ENCODE data around the gene MAP7. TPM values are rescaled to one million over a fixed set of nuclear protein-coding genes. Genes with fewer than 3 reads are reported as not detected.

MAP7 gene
- total RNA-seq, 2 experiments from 2014 or later: 0.78 to 1.0 TPM

GRCh38 chr6:136370988-136371728, 179.1 kb downstream of the MAP7 start:
- H3K36me3 Mint-ChIP-seq: no peaks in the 10 kb centered on the region
- H3K4me1 Mint-ChIP-seq: no peaks in the 10 kb centered on the region
- no peak overlapping the region for H3K27ac Mint-ChIP-seq
- no peak for DNase-seq
- H3K9me3 Mint-ChIP-seq: no peaks in the 10 kb centered on the region
- no peak overlapping the region for H3K4me3 Mint-ChIP-seq
- H3K27me3 Mint-ChIP-seq: peaks cover 3% of the 10 kb centered on the region

- Mint-ChIP-seq H3K9me3 (no peaks in the 10 kb centered on the region), H3K4me1 (peaks cover 6% of the 10 kb centered on the region), H3K27me3 (peaks cover 3% of the 10 kb centered on the region), H3K27ac (no peak overlapping the region), H3K4me3 (peak overlapping the region; percentile 50), H3K36me3 (no peaks in the 10 kb centered on the region)
- DNase-seq: peak; percentile 15
These were observed 184.4 kb downstream of the MAP7 start for GRCh38 chr6:136365776-136366354.

- Mint-ChIP-seq H3K4me1 (peaks cover 6% of the 10 kb centered on the region), H3K36me3 (no peaks in the 10 kb centered on the region), H3K27me3 (peaks cover 3% of the 10 kb centered on the region), H3K4me3 (no peak overlapping the region), H3K27ac (no peak overlapping the region), H3K9me3 (no peaks in the 10 kb centered on the region)
- DNase-seq: no peak
These were observed 187.5 kb downstream of the MAP7 start for GRCh38 chr6:136362421-136363356.

- no peaks in the 10 kb centered on the region for H3K36me3 Mint-ChIP-seq
- H3K4me1 Mint-ChIP-seq: peaks cover 6% of the 10 kb centered on the region
- no peak for DNase-seq
- no peaks in the 10 kb centered on the region for H3K9me3 Mint-ChIP-seq
- peaks cover 3% of the 10 kb centered on the region for H3K27me3 Mint-ChIP-seq
- H3K4me3 Mint-ChIP-seq: no peak overlapping the region
- no peak overlapping the region for H3K27ac Mint-ChIP-seq
These were observed 188.4 kb downstream of the MAP7 start for GRCh38 chr6:136361787-136362186.

- Mint-ChIP-seq H3K4me3 (no peak overlapping the region), H3K27me3 (peaks cover under 1% of the 10 kb centered on the region), H3K4me1 (peaks cover 2% of the 10 kb centered on the region), H3K36me3 (no peaks in the 10 kb centered on the region), H3K9me3 (no peaks in the 10 kb centered on the region), H3K27ac (no peak overlapping the region)
- no peak for DNase-seq
These were observed 189.4 kb downstream of the MAP7 start for GRCh38 chr6:136360783-136361182.

GRCh38 chr6:136359851-136360250, 190.4 kb downstream of the MAP7 start:
- Mint-ChIP-seq H3K9me3 (no peaks in the 10 kb centered on the region), H3K4me1 (no peaks in the 10 kb centered on the region), H3K27me3 (no peaks in the 10 kb centered on the region), H3K4me3 (no peak overlapping the region), H3K27ac (no peak overlapping the region), H3K36me3 (no peaks in the 10 kb centered on the region)
- DNase-seq: no peak

- Mint-ChIP-seq H3K27ac (no peak overlapping the region), H3K36me3 (no peaks in the 10 kb centered on the region), H3K9me3 (no peaks in the 10 kb centered on the region), H3K4me3 (no peak overlapping the region), H3K27me3 (peaks cover 9% of the 10 kb centered on the region), H3K4me1 (no peaks in the 10 kb centered on the region)
- DNase-seq: no peak
These were observed 198.6 kb downstream of the MAP7 start for GRCh38 chr6:136351518-136352110.

GRCh38 chr6:136350914-136351313, 199.3 kb downstream of the MAP7 start:
- H3K4me1 Mint-ChIP-seq: no peaks in the 10 kb centered on the region
- H3K27me3 Mint-ChIP-seq: peaks cover 9% of the 10 kb centered on the region
- H3K4me3 Mint-ChIP-seq: no peak overlapping the region
- H3K36me3 Mint-ChIP-seq: no peaks in the 10 kb centered on the region
- DNase-seq: no peak
- H3K9me3 Mint-ChIP-seq: no peaks in the 10 kb centered on the region
- H3K27ac Mint-ChIP-seq: no peak overlapping the region

GRCh38 chr6:136347847-136348246, 202.4 kb downstream of the MAP7 start:
- Mint-ChIP-seq H3K4me3 (no peak overlapping the region), H3K4me1 (no peaks in the 10 kb centered on the region), H3K36me3 (no peaks in the 10 kb centered on the region), H3K9me3 (no peaks in the 10 kb centered on the region), H3K27me3 (peaks cover 9% of the 10 kb centered on the region), H3K27ac (no peak overlapping the region)
- no peak for DNase-seq

- Mint-ChIP-seq H3K36me3 (no peaks in the 10 kb centered on the region), H3K9me3 (no peaks in the 10 kb centered on the region), H3K4me1 (no peaks in the 10 kb centered on the region), H3K27ac (no peak overlapping the region), H3K4me3 (no peak overlapping the region), H3K27me3 (peaks cover 8% of the 10 kb centered on the region)
- no peak for DNase-seq
These were observed 205.1 kb downstream of the MAP7 start for GRCh38 chr6:136345145-136345544.

GRCh38 chr6:136344420-136344819, 205.8 kb downstream of the MAP7 start:
- peaks cover 1% of the 10 kb centered on the region for H3K27me3 Mint-ChIP-seq
- no peaks in the 10 kb centered on the region for H3K36me3 Mint-ChIP-seq
- no peaks in the 10 kb centered on the region for H3K4me1 Mint-ChIP-seq
- no peak overlapping the region for H3K27ac Mint-ChIP-seq
- H3K9me3 Mint-ChIP-seq: no peaks in the 10 kb centered on the region
- DNase-seq: no peak
- no peak overlapping the region for H3K4me3 Mint-ChIP-seq

- Mint-ChIP-seq H3K9me3 (no peaks in the 10 kb centered on the region), H3K4me3 (no peak overlapping the region), H3K27ac (no peak overlapping the region), H3K27me3 (no peaks in the 10 kb centered on the region), H3K36me3 (no peaks in the 10 kb centered on the region), H3K4me1 (no peaks in the 10 kb centered on the region)
- DNase-seq: no peak
These were observed 206.5 kb downstream of the MAP7 start for GRCh38 chr6:136343700-136344099.

GRCh38 chr6:136343275-136343674, 206.9 kb downstream of the MAP7 start:
- H3K9me3 Mint-ChIP-seq: no peaks in the 10 kb centered on the region
- no peaks in the 10 kb centered on the region for H3K36me3 Mint-ChIP-seq

GRCh38 chr6:136341967-136342366, 208.3 kb downstream of the MAP7 start:
- no peak for DNase-seq
- Mint-ChIP-seq H3K27ac (no peak overlapping the region), H3K27me3 (no peaks in the 10 kb centered on the region), H3K4me3 (no peak overlapping the region), H3K4me1 (no peaks in the 10 kb centered on the region), H3K9me3 (no peaks in the 10 kb centered on the region), H3K36me3 (no peaks in the 10 kb centered on the region)

More at GRCh38 chr6:136343275-136343674, 206.9 kb downstream of the MAP7 start:
- DNase-seq: no peak
- Mint-ChIP-seq H3K4me1 (no peaks in the 10 kb centered on the region), H3K27ac (no peak overlapping the region), H3K27me3 (no peaks in the 10 kb centered on the region), H3K4me3 (no peak overlapping the region)

GRCh38 chr6:136341367-136341766, 208.9 kb downstream of the MAP7 start:
- H3K9me3 Mint-ChIP-seq: no peaks in the 10 kb centered on the region
- H3K36me3 Mint-ChIP-seq: no peaks in the 10 kb centered on the region
- no peak overlapping the region for H3K27ac Mint-ChIP-seq
- no peak for DNase-seq
- H3K4me3 Mint-ChIP-seq: no peak overlapping the region
- H3K27me3 Mint-ChIP-seq: no peaks in the 10 kb centered on the region
- no peaks in the 10 kb centered on the region for H3K4me1 Mint-ChIP-seq
